GM19395 (cell line): Measurements from ENCODE around the gene LRRC38.
"Not testable (repeated sequence)": the region's sequence is repeated elsewhere in the genome, so short reads cannot be mapped to it uniquely, and the experiment has no call there.

Experiments used
- ATAC-seq: cut with Tn5 transposase; IDR thresholded peaks from one replicate; pipeline ENCODE4 v1.9.1; 2021; ENCODE audit warnings: mild to moderate bottlenecking, moderate library complexity; ENCODE audit not compliant: unreplicated experiment

The LRRC38 gene, protein sequence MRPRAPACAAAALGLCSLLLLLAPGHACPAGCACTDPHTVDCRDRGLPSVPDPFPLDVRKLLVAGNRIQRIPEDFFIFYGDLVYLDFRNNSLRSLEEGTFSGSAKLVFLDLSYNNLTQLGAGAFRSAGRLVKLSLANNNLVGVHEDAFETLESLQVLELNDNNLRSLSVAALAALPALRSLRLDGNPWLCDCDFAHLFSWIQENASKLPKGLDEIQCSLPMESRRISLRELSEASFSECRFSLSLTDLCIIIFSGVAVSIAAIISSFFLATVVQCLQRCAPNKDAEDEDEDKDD

DNA sequence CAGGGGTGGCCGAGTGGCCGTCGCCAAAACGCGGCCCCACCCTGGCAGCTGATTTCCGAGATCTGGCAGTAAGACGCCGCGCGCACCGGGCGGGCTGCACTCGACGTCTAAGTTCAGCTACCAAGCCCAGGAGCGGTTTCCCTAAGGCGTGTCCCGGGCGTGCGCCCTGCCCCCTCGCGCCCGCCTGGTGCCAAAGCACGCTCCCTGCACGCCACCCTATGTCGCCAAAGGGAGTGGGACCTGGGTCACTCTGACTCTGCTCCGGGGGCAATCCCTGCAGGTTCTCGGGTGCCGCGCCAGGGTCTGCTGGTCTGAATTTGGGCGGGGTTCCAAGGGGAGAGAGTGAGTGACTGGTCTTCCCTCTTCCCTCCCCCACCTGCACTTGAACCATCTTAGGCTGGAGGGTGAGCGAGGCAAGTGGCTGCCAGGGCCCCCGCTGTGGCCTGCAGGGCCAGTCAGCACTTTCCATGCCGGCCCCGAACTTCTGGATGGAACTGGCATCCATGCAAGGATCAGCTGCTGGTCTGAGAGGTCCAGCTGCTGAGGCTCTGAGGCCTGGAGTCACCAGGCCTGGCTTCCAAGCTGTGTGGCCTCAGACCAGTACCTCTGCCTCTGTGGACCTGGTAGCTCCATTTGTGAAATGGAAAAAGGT is at the start of gene LRRC38:
TSS of gene LRRC38 (minus strand) at position 109 of the 652 bp plus-strand sequence. CDS start 410 bp downstream, outside the sequence.
- ATAC-seq: no peak

DNA sequence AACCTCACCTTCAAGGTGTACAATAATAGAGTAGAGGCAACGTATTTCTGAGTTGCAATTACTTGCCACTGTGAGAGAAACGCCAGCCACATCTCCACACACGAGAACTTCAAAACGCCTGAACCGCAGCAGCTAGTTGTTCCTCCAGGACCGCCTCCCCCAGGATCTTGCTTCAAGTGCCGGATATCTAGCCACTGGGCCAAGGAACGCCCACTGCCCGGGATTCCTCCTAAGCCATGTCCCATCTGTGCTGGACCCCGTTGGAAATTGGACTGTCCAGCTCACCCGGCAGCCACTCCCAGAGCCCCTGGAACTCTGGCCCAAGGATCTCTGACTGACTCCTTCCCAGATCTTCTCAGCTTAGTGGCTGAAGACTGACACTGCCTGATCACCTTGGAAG is 49.2 kb upstream of the LRRC38 start:
- not testable (repeated sequence) for ATAC-seq

DNA sequence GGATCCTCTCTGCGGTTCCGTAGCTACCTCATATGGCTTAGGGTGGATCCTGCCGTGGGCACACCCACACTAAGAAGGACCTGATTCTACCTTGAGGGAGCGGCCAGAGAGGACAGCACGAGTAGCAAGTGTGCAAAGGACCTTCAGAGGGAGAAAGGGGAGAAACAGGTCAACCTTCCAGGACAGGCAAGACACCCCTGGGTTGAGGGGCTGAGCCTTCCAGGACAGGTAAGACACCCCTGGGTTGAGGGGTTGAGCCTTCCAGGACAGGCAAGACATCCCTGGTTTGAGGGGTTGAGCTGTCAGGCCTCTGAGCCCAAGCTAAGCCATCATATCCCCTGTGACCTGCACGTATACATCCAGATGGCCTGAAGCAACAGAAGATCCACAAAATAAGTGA is 46.7 kb upstream of the LRRC38 start:
- no peak for ATAC-seq

DNA sequence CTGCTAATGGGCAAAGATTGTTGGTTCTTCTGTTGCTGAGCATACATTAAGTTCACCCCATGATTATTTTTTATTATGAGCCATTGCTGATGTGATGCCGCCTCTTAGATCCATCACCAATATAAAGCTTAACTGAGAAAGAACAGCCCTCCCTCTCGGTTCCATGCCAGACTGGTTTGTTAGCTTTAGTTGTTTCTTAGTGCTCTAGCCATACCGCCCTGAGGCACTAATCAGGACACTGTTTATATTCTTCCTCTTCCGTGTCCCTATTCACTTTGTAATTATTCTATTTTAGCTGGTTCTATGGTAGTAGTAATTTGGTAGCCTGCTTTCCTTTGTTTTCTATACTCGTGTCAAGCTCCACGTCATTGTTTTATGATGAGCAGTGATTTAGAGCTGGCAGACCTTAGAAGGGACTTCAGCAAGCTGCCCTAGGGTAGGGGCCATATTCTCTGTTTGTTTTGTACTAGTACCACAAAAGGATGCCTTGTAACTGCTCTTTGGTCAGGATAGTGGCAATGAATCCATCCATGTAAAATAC is 42.5 kb upstream of the LRRC38 start:
- ATAC-seq: no peak

DNA sequence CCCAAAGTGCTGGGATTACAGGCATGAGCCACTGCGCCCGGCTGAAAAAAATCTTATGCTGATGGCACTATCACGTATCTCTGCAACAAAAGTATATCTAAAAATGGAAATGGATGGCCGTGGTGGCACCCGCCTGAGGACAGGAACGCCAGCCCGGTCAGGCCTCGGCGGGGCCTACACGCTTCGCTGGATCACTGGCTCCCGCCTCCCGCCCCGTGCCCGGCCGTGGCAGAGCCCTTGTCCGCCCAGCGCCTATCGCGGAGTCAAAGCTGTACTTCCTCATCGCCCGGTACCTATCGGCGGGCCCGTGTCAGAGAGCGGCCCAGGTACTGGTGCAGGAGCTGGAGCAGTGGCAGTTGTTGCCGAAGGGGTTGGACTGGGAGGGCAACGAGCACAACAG is 41.0 kb upstream of the LRRC38 start:
- ATAC-seq: no peak

DNA sequence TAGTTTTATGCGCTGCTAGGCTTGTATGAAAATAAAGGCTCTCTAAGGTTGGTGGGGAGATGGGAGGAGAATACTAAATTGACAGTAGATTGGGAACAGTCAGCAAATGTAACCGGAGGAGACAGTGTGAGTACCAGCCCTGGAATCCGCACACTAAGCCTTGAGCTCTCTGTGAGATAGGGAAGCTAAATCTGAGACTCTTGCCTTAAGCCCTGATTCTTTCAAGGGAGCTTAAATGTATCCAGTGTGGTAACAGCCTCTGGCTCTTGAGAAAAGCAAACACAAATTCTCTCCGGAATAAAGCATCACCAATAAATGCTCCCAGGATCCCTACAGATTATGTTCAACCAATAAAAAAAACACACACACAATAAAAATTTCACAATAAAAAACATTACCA is 36.9 kb upstream of the LRRC38 start:
- ATAC-seq: no peak

DNA sequence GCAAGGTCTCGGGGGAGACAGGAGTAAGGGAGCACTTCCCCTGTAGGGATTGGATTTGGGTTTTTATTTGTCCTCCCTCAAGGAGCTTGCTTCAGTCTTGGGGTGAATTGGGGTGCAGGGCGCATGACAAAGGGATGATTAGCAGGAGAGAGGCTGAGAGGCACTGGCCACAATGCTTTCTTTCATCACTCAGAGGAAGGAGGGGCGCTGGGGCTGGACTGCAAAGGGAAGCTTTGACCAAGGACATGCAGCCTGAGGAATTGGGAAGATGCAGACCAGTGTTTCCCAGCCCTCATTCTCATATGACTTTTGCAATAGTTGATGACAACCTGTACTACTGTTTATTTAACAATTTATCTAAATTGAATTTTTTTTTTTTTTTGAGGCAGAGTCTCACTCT is 35.7 kb upstream of the LRRC38 start:
- ATAC-seq: no peak

DNA sequence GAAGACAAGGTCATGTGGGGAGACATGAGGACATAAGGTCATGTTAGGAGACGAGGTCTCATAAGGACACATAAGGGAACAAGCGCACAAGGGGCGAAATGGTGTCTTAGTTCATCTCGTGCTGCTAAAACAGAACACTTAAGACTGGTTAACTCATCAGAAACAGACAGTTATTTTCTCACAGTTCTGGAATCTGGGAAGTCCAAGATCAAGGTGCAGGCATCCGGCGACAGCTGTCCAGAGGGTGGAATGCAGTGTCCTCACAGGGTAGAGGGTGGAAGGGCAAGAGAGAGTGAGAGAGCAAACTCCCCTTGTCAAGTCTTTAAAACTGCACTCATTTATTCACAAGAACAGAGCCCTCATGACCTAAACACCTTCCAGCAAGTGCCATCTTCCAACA is 35.2 kb upstream of the LRRC38 start:
- ATAC-seq: no peak

DNA sequence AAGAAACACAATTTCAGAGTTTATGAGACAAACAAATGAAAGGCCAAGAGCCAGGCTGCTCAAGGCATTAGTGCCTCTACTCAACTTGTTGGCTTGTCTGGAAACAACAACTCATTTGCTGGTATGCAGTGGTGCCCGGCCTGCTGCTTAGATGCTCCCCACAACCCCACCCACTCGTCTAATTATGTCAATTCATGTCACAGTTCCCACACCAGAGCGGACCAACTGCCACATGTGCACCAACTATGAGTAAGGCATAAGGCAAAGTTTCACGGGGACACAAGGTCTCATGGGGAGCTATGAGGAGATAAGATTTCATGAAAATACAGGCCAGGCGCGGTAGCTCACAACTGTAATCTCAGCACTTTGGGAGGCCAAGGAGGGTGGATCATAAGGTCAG is 34.5 kb upstream of the LRRC38 start:
- no peak for ATAC-seq

DNA sequence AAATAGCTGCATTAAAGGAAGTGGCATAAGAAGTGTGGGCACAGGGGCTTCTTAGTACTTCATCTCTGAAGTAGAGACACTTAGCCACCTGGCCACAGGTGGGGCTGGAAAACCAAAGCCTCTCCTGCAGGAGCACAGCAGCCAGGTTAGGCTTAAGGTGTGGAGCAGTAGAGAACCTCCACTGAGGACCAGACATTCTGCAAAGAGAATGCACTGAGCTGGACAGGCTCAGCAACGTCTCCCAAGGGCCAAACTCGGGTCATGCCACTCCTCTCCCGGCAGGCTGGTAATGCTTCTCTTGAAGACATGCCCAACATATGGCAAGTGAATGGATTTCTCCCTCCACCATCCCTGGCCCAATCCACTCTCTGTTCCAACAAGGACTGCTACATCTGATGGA is 33.0 kb upstream of the LRRC38 start:
- ATAC-seq: no peak

DNA sequence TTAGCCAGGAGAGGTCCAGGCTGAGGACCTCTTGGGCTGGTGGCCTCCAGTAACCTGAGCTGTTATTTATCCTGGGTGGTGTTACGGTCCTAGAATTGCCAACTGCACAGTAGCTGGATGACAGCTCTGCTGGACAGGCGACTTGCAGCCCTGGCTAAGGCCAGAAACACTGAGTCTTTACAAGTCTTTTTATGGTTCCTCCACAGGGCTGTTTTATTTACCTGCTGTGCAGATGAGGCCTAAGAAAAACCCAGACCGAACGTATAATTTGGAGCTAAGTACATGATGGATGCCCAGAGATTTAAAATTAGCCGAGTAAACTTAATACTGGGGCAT is 30.4 kb upstream of the LRRC38 start:
- ATAC-seq: no peak

DNA sequence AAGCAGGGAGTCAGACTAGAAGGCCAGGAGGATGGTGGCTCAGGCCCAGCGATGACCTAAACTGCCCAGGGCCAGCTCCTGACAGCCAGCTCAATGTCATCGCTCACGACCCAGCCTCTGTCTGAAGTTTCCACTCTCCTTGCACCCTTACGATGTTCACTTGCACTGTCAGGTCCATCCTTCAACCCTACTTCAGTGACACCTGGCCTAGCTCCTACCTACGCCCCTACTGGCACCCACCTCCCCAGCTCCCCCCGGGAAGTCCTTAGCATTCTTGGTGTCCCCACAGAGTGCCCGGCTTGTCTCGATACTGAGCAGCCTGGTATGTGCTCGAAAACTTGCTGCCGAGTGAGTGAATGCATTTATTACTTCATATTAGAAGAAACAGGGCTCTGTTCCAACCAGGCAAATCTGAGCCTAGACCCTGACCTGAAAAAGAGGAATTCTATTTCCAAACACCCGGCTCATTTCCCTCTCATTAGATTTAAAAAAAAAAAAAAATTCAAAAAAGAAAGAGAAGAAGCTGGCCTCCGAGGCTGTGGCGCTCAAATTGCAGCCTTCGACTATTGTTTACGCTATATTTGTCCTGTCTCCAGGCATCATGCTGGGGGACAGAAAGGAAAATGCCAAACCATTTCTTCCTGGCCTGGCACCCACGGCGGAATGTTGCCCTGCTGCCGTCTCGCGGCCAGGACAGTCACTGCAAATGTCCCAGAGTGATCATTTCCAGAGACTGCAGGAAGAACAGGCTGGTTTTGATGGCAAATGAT is 29.8 kb upstream of the LRRC38 start:
- no peak for ATAC-seq

DNA sequence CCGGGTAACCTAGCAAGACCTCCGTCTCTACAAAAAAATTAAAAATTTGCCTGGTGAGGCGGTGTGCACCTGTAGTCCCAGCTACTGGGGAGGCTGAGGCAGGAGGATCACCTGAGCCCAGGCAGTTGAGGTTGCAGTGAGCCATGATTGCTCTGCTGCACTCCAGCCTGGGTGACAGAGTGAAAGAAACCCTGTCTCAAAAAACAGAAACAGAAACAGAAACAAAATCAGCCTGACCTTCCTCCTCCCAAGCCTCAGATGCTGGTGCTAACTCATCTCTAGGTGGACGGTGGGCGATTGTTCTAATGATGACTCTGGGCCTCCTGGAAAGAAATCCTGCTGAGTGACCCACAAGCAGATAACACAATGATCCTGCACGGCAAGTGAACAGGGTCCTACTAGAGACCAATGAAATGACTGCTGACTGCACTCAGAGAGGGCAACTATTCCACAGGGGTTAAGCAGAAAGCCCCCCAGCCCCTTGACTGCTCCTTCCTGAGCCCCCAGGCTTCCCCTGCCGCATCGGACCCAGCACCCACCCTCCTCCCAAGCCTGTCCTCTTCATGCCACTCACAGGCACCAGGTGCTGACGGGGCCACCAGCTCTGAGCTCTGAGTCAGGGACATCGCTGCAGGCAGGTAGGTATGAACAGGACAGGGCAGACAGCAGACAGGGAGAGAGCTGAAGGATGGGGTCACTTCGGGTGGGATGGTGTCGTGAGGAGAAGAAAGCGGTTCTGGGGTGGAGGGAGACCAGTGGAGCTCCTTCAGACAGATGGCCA is 27.8 kb upstream of the LRRC38 start:
- no peak for ATAC-seq

DNA sequence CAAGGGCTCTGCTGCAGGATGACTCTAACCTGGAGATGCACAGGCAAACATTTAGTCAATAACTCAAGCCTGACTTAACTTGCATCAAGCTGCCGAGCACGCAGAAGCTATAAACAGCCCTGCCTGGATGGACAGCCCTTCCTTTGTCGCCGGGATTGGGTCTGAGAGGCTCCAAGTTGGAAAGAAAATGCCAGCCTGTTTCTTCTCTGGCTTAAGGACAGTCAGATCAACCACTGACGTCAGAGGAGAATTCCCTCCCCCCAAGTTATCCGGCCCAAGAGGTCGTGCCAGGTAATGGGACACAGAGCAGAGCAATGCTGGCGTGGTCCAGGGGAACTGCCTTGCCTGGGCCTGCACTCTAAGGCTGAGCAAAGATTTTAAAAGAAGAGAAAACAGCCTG is 27.1 kb upstream of the LRRC38 start:
- ATAC-seq: no peak

DNA sequence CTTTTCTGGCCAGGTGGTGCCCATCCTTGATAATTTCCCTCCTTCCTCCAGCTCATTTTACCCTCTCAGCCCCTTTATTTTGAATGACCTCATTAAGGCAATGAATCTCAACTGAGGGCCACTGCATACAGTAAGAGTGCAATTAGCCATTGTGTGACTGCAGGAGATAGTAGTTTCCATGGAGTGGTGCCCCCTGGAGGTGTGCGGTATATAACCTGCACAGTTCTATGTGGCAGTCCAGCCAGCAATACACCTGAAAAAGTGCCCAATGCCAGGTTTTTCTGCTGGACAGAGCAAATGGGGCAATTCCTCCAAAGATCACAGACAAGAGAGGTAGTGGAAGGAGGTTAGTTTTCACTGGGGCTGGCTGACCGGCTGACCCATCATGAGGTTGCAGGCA is 25.9 kb upstream of the LRRC38 start:
- no peak for ATAC-seq

DNA sequence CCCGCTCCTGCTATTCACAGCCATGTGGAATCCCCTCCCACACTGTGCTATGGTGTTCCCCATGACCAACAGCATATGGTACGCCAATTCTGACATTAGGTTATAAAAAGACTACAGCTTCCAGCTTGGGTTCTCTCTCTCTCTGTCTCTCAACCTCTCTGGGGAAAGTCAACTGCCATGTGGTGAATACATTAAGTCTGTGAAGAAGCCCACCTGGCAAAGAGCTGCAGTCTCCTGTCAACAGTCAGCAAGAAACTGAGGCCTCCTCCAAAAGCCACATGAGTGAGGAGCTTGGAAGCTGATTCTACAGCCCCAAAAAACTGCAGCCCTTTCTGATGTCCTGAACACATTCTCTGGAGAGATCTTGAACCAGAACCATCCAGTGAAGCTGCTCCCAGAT is 25.0 kb upstream of the LRRC38 start:
- no peak for ATAC-seq

DNA sequence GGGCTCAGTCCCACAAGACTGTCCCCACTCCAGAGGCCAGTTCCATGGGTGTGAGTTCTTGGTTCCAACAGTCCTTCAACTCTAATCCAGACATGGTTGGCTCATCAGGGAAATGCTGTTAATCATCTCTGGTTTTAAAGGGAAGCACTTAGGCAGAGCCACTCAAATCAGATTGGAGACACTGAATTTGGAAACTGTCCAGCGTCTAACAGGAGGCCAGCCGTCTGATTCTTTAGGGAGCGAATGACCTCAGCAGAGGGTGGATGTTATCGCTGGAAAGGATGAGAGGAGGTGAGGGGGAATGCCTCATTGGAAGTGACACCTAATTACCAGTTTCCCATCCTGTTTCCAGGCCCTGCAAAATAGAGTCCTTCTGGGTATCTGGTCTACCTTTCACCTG is 22.8 kb upstream of the LRRC38 start:
- no peak for ATAC-seq

DNA sequence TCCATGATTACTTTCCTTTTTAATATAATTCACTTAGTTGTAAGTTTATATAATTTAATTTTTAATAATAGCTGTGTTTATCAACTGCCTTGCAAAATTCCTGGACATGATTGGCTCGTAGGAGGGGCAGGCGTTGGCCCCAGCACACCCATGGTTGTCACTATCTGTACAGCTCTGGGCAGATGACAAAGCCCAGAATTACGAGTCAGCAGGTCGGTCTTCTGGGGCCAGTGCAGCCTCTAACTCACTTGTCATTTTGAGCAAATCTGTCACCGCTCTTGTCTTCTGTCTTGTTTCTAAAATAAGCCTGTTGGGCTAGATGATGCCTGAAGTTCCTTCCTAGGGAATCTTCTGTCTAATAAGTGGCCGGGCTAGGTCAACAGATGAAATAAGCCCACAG is 21.4 kb upstream of the LRRC38 start:
- no peak for ATAC-seq

DNA sequence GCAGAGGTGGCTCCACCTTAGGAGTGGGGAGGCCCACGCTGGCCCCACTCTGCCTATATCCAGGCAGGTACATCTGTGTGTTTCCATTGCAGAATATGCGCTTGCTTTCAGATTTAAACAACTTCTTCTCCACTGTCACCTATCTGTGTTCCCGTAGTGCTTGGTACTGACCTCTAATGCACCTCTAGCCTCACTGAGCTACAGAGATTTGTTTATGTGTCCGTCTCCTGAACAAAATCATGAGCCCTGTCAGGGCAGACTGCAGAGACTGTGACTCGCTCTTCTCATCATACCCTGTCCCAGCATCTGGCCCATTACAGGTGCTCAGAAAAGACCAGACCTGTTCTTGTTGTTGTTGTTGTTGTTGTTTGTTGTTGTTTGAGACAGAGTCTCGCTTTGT is 14.5 kb upstream of the LRRC38 start:
- no peak for ATAC-seq

DNA sequence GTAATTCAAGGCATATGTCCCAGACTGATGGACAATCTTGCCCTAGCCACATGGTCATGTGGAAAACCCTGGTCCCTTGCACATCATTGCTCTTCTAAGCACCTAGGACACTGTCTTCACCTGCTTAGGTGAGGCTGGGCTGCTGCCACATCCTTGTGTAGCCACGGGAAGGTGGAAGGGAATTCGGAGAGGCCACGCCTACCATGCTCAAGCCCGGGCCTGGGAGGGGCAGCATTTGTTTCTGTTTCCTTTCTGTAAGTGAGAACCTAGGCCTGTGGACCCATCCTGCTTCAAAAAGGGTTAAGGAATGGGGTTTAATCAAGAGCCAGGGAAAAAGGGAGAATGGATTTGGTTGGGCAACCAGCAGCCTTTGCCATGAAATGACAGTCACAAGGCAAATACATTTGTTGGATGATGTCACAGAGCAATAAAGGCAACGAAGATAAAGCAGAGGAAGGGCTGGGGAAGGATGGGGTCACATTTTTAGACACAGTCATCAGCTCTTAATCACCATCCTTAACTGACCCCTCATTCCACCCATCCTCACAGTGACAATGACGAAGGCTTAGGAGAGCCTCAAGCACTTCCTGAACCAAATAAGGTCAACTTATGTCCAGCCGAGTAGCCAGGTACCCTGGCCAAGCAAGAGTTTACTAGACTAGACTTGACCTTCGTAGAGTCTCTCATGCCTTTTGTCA is 10.1 kb upstream of the LRRC38 start:
- no peak for ATAC-seq

DNA sequence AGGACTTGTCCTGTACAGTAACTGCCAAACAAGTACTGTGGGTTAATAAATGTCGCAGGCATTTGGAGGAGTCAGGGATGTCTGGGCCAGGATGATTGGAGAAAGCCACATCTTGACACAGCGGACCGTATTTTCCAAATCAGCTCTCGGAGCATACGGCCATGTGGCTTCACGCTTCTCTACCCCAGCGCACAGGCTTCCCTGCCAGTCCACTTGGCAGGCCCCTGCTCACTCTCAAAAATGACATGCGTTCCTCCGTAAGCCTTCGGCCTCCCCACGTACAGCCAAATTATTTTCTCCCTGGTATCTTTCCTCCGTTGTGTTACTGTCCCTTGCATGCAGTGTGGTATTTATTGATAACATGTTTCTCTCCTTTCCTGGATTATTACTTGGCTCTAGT is 7.2 kb upstream of the LRRC38 start:
- ATAC-seq: no peak
